ENCODE results near the gene SIGLEC11.

The SIGLEC11 gene

GRCh38 chr19:49907745-49908446 lies 53.1 kb downstream of the SIGLEC11 start:
- no peak for FAIRE-seq

GRCh38 chr19:49906879-49907564 lies 54.0 kb downstream of the SIGLEC11 start:
- DNase-seq (ENCODE audit: low spot score) (no peak), FAIRE-seq (no peak)

More at GRCh38 chr19:49907745-49908446, 53.1 kb downstream of the SIGLEC11 start:
- DNase-seq (ENCODE audit: low spot score), result no peak

GRCh38 chr19:49904136-49904535 lies 56.8 kb downstream of the SIGLEC11 start:
- FAIRE-seq (no peak), DNase-seq (ENCODE audit: low spot score) (no peak)
